ENCODE data around the gene TYW1B.
"Not testable (repeated sequence)": the region's sequence is repeated elsewhere in the genome, so short reads cannot be mapped to it uniquely, and the experiment has no call there.

The TYW1B gene

GRCh38 chr7:72827839-72828591, at the start of gene TYW1B:
TYW1B (minus strand) TSS chr7:72828200; CDS start chr7:72828075, 125 bp downstream.
- peak; percentile 98 for DNase-seq

GRCh38 chr7:72867591-72867990, 39.6 kb upstream of the TYW1B start:
- not testable (repeated sequence) for DNase-seq

GRCh38 chr7:72858846-72859400, 30.9 kb upstream of the TYW1B start:
- not testable (repeated sequence) for DNase-seq

GRCh38 chr7:72857925-72858324, 29.9 kb upstream of the TYW1B start:
- DNase-seq, result not testable (repeated sequence)

GRCh38 chr7:72855261-72855660, 27.3 kb upstream of the TYW1B start:
- DNase-seq, result not testable (repeated sequence)

- not testable (repeated sequence) for DNase-seq
Observed at GRCh38 chr7:72852937-72853336, 24.9 kb upstream of the TYW1B start.

GRCh38 chr7:72850746-72851145, 22.7 kb upstream of the TYW1B start:
- not testable (repeated sequence) for DNase-seq

GRCh38 chr7:72844146-72844545, 16.1 kb upstream of the TYW1B start:
- DNase-seq, result not testable (repeated sequence)

- not testable (repeated sequence) for DNase-seq
Observed at GRCh38 chr7:72843166-72843565, 15.2 kb upstream of the TYW1B start.

GRCh38 chr7:72840966-72841511, 13.0 kb upstream of the TYW1B start:
- not testable (repeated sequence) for DNase-seq

GRCh38 chr7:72838315-72838714, 10.3 kb upstream of the TYW1B start:
- DNase-seq, result not testable (repeated sequence)

GRCh38 chr7:72837291-72837690, 9.3 kb upstream of the TYW1B start:
- not testable (repeated sequence) for DNase-seq

GRCh38 chr7:72830567-72830966, 2.6 kb upstream of the TYW1B start:
- DNase-seq, result not testable (repeated sequence)

- DNase-seq, result peak; percentile 53
Observed at GRCh38 chr7:72829687-72830354, 1.8 kb upstream of the TYW1B start.

GRCh38 chr7:72829291-72829686, 1.3 kb upstream of the TYW1B start:
- peak; percentile 98 for DNase-seq

GRCh38 chr7:72823765-72824732, 4.0 kb downstream of the TYW1B start:
- DNase-seq, result not testable (repeated sequence)

- not testable (repeated sequence) for DNase-seq
Observed at GRCh38 chr7:72822497-72822896, 5.5 kb downstream of the TYW1B start.

GRCh38 chr7:72818663-72819361, 9.2 kb downstream of the TYW1B start:
- not testable (repeated sequence) for DNase-seq

- DNase-seq, result not testable (repeated sequence)
Observed at GRCh38 chr7:72817661-72818060, 10.3 kb downstream of the TYW1B start.

GRCh38 chr7:72816370-72817157, 11.4 kb downstream of the TYW1B start:
- not testable (repeated sequence) for DNase-seq

- DNase-seq, result not testable (repeated sequence)
Observed at GRCh38 chr7:72810437-72810836, 17.6 kb downstream of the TYW1B start.

Measured in activated CD4-positive, alpha-beta T cell treated with anti-CD3 and anti-CD28 coated beads for 48 hours (primary cell).